Kidney (tissue), 14 donors: ENCODE measurements around the gene PALLD. TPM values are rescaled to one million over a fixed set of nuclear protein-coding genes. Genes with fewer than 3 reads are reported as not detected.

Experiments
- DNase-seq, 5 donors: peaks; one replicate each; pipeline ENCODE4 v3.0.0-alpha.2; 2013 to 2020
- FAIRE-seq: peaks from 2 replicates; lab custom pipeline; 2012; peaks lifted over from hg19 to GRCh38; lab: Jason Lieb, UNC
- H3K27ac ChIP-seq, 2 donors: one replicate each; pipeline ENCODE4 v1.7.0; 2013; ENCODE audit warnings: low read depth in 2 of 2, low read length in 2 of 2, inconsistent platforms in 1 of 2
- H3K27me3 ChIP-seq: one replicate; pipeline ENCODE4 v1.7.1; 2013; ENCODE audit warnings: low read length, inconsistent platforms; ENCODE audit not compliant: control insufficient read depth, insufficient read depth
- H3K36me3 ChIP-seq, 3 donors: one replicate each; pipeline versions ENCODE4 v1.7.0 to v1.7.1; 2013; ENCODE audit warnings: low read length in 3 of 3, control low read depth in 1 of 3, inconsistent platforms in 1 of 3; ENCODE audit not compliant: insufficient read depth in 3 of 3, control insufficient read depth in 2 of 3
- H3K4me1 ChIP-seq, 3 donors: one replicate each; pipeline versions ENCODE4 v1.7.0 to v1.7.1; 2013; ENCODE audit warnings: low read length in 3 of 3, inconsistent platforms in 1 of 3, low read depth in 1 of 3; ENCODE audit not compliant: control insufficient read depth in 2 of 3, insufficient read depth in 2 of 3
- H3K4me3 ChIP-seq, 3 donors: one replicate each; pipeline versions ENCODE4 v1.7.0 to v1.8.1; 2013; ENCODE audit warnings: low read length in 3 of 3, control low read depth in 1 of 3, inconsistent platforms in 1 of 3
- H3K9ac ChIP-seq, 3 donors: one replicate each; pipeline versions ENCODE4 v1.7.0 to v1.7.1; 2013; ENCODE audit warnings: low read length in 3 of 3, control low read depth in 1 of 3, inconsistent platforms in 1 of 3
- H3K9me3 ChIP-seq, 3 donors: one replicate each; pipeline versions ENCODE4 v1.7.0 to v1.7.1; 2013; ENCODE audit warnings: low read length in 3 of 3, control low read depth in 1 of 3, inconsistent platforms in 1 of 3; ENCODE audit not compliant: control insufficient read depth in 2 of 3, insufficient read depth in 1 of 3
- CTCF ChIP-seq: IDR thresholded peaks from 3 replicates; pipeline ENCODE4 v1.5.1; 2012; ENCODE audit warnings: mild to moderate bottlenecking, moderate library complexity, borderline replicate concordance; ENCODE audit not compliant: insufficient read depth; ENCODE audit errors: extremely low read depth
- intact Hi-C: fragments of 100-400 bp; cut with DNase I; formaldehyde crosslinking; loops from one replicate; pipeline ENCODE4 v1.11.1; 2022
- polyA plus RNA-seq: library from polyadenylated mRNA; stranded (reverse); fragments of 350-450 nt; fragmentation: Illumina TruSeq; extraction: RNeasy Lipid Tissue Mini Kit (QIAGEN cat#74804); gene quantifications from one replicate; pipeline ENCODE4 v1.2.3, GENCODE V29; 2014; ENCODE audit warnings: low read depth, low replicate concordance; ENCODE audit not compliant: insufficient read depth
- total RNA-seq: library from RNA; stranded (reverse); fragmentation: NEBNext Ultra II Directional; extraction: Animal tissue kit (Norgen Biotek cat#: 25700); gene quantifications from one replicate; pipeline ENCODE4 v1.2.1, GENCODE V29; 2021
- donor health status: control.
- donor health status: control.
- donor health status: control.
- donor health status: control.
- donor health status: control.
- donor health status: DM: yes; HTN: yes; CAD: no.
- donor health status: Normal renal cell carcinoma (clear cell type).

Gene PALLD
- total and polyA plus RNA-seq, 2 donors from 2014 or later, result 43.4 to 120 TPM

GRCh38 chr4:168585168-168586091 lies 88.6 kb downstream of the PALLD start:
- H3K9me3 ChIP-seq, result no peaks in the 10 kb centered on the region
- no peak overlapping the region for H3K4me3 ChIP-seq
- no peak overlapping the region for H3K27ac ChIP-seq
- TF ChIP-seq CTCF, result peak; percentile 61
- H3K36me3 ChIP-seq, result no peaks in the 10 kb centered on the region
- H3K4me1 ChIP-seq, result no peaks in the 10 kb centered on the region
- no peak overlapping the region for H3K9ac ChIP-seq
- intact Hi-C loops, result no loop called here
- H3K27me3 ChIP-seq, result no peaks in the 10 kb centered on the region
- DNase-seq, result peak; percentile 68 to 88 (median 77)
- no peak for FAIRE-seq

- no peak for TF ChIP-seq CTCF
- H3K4me3 ChIP-seq, result no peak overlapping the region
- no peak for FAIRE-seq
Observed at GRCh38 chr4:168586926-168587325, 90.1 kb downstream of the PALLD start.

GRCh38 chr4:168587411-168588125 lies 90.7 kb downstream of the PALLD start:
- Histone ChIP-seq H3K9me3 (no peaks in the 10 kb centered on the region), H3K4me1 (no peaks in the 10 kb centered on the region), H3K27me3 (no peaks in the 10 kb centered on the region), H3K27ac (no peak overlapping the region), H3K4me3 (no peak overlapping the region), H3K9ac (no peak overlapping the region), H3K36me3 (no peaks in the 10 kb centered on the region)
- intact Hi-C loops, result no loop called here
- FAIRE-seq (no peak), DNase-seq (peak in 1 of 5 donors; percentile 8)
- TF ChIP-seq CTCF, result no peak

More at GRCh38 chr4:168586926-168587325, 90.1 kb downstream of the PALLD start:
- intact Hi-C loops, result no loop called here
- Histone ChIP-seq H3K27ac (no peak overlapping the region), H3K36me3 (no peaks in the 10 kb centered on the region), H3K9me3 (no peaks in the 10 kb centered on the region), H3K27me3 (no peaks in the 10 kb centered on the region), H3K9ac (no peak overlapping the region), H3K4me1 (no peaks in the 10 kb centered on the region)
- DNase-seq, result peak in 2 of 5 donors; percentile 4 to 7
